Dermis blood vessel endothelial cell (primary cell): ENCODE results near the gene NDUFB7. TPM values are rescaled to one million over a fixed set of nuclear protein-coding genes. Genes with fewer than 3 reads are reported as not detected.
"Not testable (repeated sequence)": the region's sequence is repeated elsewhere in the genome, so short reads cannot be mapped to it uniquely, and the experiment has no call there.

Source experiments
- DNase-seq: peaks from one replicate; pipeline ENCODE4 v3.0.0; 2010
- total RNA-seq: library from RNA; depleted of rRNA; stranded (reverse); fragments of >200 nt; gene quantifications from 2 replicates; pipeline ENCODE4 v1.2.3, GENCODE V29; 2014

NDUFB7 gene
- total RNA-seq, 1 donor from 2014 or later = 268 TPM

DNA sequence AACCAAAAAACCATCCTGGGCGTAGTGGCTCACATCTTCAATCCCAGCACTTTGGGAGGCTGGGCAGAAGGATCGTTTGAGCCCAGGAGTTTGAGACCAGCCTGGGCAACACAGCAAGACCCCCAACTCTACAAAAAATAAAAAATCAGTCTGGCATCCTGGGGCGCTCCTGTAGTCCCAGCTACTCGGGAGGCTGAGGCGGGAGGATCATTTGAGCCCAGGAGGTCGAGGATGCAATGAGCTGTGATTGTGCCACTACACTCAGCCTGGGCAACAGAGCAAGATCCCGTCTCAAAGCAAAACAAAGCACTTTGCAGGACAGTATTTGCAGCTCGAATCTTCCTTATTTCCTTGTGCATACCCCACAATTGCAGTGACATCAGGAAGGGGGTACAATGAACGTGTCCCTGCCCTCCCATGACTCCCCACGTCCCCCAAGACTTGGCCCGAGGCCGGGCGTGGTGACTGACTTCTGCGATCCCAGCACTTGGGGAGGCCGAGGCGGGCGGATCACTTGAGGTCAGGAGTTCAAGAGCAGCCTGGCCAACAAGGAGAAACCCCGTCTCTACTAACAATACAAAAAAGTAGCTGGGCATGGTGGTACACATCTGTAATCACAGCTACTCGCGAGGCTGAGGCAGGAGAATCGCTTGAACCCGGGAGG, 870 bp downstream of the NDUFB7 start:
- DNase-seq = no peak

DNA sequence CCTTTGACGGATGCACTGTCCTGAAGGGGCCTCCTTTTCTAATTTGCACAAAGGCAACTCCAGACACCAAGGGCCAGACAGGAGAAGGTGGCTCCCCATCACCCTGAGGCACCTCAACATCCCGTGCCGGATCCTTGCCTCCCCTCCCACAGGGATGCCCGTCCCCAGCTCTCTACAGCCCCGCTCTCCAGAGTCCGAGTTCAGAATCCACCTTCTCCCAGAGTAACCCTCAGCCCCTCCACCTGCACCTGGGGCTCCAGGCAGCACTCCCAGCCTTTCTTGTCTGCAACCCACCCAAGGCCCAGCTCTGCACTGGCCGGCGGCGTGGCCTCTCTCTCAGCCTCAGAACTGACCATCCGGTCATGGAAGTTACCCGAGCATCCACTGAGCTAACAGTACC, 4.8 kb downstream of the NDUFB7 start:
- no peak for DNase-seq

DNA sequence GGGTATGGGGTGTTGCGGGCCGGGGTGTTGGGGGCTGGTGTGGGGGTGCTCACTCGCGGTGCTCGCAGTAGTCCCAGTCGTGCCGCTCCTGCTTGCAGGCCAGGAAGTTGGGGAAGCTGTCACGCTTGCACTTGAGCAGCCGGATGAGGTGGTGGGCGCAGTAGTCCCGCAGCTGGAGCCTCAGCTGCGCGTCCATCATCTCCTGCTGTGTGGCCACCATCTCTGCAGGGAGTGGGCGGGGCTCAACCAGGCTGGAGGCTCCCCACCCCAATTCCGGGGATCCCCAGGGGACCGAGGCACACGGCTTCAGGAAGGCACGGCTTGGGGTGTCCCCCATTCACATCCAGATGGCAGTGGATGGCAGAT, 5.2 kb downstream of the NDUFB7 start:
- DNase-seq = no peak

DNA sequence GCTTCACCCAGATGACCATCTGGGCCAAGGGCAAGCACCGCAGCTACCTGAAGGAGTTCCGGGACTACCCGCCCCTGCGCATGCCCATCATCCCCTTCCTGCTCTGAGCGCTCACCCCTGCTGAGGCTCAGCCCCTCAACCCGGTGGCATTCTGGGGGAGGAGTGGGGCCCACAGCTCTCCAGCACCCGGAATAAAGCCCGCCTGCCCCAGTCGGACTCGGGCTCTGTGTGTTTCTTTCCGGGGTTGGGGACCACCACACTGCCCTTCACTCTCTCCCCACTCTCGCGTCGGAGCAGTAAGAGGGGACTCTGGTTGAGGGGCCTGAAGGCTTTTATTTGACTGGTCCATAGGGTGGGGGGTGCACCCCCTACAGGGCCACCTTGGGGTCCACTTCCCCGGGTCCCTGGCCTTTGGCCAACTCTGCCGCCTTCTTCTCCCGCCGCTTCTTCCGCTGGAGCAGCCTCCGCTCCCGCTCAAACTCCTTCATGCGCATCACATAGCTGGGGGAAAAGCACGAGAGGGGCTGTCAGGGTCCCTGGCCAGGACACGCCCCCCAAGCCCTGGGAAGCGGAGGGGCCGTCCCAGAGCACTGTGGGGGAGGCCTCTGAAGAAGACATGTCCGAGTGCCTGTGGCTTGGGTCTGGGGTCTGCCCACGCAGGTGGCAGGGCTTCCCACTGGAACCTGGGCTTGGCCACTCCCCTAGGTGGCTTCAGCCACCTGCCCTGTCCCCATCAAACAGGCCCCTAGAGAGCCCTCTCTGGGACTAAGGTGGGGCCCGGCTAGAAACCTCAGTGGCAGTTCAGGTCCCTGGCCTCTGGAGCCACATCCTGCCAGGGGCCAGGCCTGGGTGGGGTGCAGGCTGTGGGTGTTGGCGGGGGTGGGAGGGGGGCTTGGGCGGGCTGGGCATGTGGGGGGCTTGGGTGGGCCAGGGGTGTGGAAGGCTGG, 5.8 kb downstream of the NDUFB7 start:
- DNase-seq = no peak

DNA sequence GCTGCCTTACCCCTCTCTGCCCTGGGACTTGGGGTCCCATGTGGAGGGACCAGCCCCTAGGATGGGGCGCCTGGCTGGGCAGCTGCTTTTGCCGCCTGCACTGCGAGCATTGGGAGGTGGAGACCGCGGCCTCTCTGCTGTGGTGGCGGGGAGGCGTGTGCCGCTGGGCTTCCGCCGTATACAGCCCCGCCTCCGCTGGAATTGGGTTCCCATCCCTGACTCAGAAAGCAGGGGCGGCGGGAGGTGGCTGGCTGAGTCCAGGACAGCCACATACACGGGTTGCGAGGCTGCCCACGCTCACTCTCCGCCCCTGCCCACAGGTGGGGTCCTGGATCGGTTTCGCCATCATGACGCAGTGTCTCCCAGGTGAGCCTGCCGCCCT, 6.6 kb downstream of the NDUFB7 start:
- DNase-seq = no peak

DNA sequence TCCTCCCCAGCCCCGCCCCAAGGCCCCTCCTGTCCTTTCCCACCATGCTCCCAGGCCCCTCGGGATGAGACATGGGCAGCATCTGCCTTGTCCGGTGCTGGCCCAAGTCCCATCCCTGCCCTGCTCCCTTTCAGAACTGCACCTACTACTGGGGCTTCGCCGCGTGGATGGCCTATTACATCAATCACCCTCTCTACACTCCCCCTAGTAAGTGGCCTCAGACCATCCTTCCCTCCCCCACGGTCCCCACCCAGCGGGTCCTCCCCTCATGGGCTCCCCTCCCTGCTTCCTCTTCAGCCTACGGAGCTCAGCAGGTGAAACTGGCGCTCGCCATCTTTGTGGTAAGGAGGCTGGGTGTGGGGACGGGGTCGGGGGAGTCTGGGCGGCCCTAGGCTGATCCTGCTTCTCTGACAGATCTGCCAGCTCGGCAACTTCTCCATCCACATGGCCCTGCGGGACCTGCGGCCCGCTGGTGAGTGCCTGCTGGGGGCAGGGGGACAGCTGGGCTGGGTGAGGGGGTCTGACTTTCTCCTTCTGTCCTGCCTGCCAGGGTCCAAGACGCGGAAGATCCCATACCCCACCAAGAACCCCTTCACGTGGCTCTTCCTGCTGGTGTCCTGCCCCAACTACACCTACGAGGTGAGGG, 7.1 kb downstream of the NDUFB7 start:
- not testable (repeated sequence) for DNase-seq

DNA sequence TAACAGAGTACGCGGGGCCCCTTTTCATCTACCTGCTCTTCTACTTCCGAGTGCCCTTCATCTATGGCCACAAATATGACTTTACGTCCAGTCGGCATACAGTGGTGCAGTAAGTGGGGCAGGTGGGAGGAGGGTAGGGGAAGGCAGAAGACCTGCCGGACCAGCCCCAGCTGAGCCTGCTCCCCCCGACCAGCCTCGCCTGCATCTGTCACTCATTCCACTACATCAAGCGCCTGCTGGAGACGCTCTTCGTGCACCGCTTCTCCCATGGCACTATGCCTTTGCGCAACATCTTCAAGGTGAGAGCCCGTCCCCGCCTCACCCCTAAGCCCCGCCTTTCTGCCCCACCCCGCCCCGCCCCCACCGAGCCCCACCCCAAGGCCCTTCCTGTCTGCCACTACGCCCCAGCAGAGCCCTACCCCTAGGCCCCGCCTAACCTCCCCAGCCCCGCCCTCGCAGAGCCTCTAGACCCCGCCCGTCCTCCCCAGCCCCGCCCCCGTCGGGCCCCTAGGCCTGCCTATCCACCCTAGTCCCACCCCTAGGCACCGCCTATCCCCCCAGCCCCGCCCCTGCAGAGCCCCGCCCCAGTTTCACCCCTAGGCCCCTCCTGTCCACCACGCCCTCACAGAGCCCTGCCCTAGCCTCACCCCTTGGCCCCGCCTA, 7.7 kb downstream of the NDUFB7 start:
- DNase-seq = peak; percentile 22

DNA sequence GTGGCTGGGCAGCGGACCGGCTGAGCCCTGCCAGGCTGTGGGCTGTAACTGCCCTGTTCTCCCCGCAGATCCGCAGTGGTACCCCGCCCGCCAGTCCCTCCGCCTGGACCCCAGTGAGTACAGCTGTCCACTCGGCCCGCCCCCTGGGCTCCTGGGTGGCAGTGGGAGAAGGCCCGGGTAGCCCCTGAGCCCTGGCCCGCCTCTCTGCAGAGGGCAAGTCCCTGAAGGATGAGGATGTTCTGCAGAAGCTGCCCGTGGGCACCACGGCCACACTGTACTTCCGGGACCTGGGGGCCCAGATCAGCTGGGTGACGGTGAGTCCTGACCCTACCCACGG, 8.3 kb downstream of the NDUFB7 start:
- DNase-seq = no peak

DNA sequence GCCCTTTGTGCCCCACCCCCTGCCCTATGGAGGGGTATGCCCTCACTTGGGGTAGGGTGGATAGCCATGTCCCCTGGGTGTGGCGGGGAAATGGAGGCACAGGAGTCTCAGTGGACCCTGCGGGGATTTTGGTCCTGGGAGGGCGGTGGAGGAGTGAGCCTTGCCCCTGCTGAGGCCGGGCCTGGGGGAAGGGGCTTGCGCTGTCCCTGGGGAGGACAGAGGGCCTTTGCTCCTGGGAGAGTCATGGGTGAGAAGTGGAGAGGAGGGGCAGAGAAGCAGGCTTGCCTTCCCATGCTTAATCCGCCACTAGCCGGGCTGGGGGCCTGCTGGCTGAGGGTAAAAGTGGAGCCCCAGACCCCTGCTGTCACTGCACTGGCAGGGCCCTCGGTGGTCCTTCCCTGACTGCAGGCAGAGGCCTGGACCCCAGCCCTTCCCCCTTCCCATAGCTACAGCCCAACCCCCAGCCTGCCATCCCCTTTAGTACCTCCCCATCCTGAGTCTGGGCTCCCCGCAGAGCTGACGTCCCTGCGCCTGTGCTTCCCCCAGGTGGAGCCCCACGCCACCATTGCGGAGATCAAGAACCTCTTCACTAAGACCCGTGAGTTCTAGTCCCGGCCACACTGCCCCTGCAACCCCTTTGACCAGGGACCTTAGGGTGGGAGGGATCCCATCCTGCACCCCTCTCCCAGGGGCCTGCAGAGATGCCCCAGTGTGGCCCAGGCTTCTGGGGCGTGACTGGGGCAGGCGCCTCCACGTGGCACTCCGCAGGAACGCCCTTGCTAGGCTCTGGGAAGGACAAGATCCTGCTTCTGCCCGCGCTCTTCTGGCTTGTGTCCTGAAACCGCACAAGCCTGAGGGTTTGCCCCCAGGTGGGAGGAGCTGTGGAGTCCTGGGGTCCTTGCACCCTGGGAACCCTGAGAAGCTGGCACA, 8.9 kb downstream of the NDUFB7 start:
- DNase-seq = no peak

DNA sequence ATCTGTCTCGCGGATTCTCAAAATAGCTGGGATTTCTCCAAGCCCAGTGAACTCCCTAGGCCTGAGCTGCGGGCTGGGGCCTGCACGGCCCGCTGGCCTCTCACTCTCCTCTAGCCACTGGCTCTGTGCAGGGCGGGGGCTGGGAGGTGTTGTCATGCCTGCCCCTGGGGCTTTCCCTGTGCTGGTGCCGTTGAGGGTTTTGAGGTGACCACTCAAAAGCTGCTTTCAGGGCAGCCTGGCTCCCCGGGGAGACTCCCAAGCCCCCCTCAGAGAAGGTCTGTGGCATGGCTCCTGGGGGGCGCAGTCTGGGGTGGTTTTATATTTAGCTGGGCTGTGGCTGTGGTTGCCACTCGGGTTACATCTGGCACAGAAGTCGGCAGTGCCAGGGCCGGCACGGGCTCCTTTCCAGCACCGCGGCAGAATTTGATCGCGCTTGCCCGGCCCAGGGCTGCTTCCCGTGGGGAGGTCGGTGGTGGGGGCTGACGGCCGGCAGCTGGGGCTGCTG, 10.0 kb downstream of the NDUFB7 start:
- DNase-seq = no peak

DNA sequence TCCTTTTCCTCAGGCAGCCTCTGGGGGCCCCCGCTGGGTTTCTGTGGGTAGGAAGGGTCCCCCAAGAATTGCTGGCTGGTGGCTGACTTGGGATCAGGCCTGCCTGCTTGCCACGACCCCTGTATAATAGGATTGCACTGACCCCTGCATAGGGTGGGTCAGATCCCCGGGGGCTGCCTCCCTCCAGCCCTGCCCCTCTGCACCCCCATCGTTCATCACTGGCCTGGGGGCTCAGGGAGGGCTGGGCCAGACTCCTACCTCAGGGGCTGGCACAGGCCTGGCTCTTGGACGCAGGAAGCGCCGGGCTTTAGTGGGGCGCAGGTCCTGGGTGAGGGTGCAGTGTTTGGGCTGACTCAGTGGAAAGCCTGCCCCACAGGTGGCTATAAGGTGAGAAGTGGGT, 10.6 kb downstream of the NDUFB7 start:
- no peak for DNase-seq

DNA sequence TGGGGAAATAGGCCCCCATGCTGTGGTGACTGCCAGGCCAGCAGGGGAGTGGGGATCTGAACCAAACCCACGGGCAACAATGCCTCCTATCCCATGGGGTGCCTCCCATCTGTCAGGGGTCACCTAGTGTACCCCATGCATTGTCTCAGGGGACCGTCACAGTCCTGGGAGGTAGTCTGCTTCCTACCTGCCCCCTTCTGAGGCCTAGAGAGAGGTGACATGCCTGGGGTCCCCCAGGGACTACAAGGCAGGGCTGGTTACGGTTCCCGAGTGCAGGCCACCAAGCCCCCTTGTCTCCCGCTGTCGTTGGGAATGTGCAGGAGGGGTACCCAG, 11.1 kb downstream of the NDUFB7 start:
- no peak for DNase-seq

DNA sequence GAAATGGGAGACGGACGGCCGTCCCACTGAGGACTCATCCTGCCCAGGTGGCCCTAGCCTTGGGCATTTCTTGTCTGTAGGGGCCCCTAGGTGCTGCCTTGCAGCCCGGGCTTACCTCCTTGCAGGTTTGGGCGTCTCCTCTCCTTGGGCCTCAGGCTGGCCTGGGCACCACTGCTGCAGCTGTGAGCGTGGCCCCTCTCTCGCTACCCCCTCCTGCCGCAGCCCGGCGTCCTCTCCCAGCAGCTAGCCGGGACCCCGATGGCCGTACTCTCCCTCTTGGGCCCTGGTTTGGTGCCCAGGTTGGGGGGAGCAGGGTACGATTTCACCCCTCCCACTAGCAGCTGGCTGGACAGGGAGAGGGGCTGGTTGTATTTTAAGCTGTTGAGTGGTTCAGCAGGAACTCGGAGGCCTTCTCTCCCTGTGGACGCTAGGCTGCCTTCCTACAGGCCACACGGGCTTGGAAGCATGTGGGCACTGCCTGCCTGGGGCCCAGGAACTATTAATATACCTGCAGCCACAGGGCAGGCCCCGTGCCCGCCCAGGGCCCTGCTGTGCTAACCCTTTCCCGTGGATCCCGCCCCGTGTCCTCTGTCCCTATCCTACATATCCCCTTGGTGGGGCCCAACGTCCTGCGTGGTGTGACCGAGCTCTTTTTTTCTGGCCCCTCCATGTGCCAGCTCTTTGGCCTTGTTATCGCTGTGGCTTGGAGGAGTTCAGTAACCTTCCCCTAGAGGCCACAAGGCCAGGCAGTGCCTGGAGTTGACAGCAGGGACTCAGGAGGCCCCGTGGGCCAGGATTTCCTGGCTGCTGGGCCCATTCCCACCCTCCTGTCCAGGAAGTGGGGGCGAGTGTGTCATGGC, 11.7 kb downstream of the NDUFB7 start:
- peak; percentile 42 for DNase-seq

DNA sequence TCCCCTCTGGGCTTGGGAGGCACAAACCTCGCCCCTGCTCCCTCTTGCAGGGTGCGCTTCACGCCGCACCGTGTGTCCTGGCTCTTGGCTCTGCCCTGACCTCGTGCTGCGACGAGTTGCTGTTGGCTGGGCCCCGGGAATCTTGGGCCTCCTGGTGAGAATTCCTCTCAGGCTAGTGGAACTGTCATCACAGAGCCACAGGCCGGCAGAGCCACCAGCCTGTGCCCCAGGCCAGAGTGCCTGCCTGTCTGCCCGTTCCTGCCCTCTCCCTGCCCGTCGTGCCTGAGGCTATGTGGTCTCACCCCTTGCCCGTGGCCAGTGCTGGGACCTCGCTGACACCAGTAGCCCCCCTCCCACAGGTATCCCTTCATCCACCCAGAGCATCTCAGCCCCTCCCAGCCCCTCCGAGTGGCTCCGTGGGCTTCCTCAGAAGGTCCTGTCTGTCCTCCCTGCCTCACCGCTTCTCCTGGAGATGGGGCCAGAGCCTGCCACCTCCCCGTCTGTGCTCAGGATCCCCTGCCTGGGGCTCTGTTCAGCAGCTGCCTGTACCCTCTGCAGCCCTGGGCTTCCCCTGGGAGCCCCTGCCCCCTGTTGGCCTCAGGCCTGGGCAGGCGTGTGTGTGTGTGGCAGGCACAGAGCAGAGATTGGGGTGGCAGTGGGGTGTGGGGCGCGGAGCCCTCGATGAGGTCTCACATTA, 13.3 kb downstream of the NDUFB7 start:
- no peak for DNase-seq

DNA sequence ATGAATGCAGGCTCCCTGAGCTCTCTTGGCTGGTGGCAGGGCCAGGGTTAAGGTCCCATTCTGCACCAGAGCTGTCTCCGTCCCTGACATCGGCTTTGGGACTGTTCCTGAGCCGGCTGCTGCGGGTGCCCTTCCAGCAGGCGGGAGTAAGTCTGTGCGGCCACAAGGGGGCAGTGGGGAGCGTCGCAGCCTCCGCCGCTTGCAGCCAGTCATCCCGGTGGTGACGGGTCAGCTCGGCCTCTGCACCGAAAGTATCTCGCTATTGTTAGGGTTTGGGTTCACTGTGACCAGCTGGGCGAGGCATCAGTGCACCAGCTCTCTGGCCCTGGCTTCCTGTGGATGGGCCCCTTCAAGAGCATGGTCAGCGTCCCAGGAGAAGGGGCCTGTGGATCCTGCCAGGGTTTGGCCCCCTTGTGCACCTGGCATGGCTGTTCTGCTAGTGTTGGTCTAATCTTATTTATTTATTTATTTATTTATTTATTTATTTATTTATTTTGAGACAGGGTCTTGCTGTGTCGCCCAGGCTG, 15.1 kb downstream of the NDUFB7 start:
- peak; percentile 93 for DNase-seq

DNA sequence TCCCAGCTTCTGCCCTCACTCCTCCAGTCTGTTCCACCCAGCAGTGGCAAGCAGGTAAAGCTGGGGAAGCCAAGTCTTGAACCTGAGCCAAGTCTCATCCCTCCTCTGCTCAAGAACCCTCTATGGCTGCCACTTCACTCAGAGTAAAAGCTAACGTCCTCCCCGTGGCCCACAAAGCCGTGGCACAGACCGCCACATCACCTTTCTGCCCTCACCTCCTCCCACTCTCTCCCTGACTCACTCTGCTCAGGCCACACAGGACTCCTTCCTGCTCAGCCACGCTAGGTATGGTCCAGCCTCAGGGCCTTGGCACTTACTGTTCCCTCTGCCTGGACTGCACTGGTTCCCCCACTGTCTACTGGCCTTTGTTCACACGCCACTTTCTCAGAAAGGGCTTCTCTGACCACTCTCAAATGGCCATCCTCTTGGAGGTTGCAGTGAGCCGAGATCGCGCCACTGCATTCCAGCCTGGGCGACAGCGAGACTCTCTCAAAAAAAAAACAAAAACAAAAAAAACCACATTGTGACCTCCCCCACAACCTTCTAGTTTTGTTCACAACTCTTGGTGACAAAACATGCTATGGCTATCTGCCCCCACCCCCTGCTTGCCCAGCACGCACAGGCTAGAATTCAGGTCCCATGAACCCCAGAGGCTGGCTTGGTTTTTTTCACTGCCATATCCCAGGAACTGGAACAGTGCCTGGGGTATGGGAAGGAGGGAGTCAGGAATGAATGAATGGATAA, 15.8 kb downstream of the NDUFB7 start:
- DNase-seq = peak; percentile 19

DNA sequence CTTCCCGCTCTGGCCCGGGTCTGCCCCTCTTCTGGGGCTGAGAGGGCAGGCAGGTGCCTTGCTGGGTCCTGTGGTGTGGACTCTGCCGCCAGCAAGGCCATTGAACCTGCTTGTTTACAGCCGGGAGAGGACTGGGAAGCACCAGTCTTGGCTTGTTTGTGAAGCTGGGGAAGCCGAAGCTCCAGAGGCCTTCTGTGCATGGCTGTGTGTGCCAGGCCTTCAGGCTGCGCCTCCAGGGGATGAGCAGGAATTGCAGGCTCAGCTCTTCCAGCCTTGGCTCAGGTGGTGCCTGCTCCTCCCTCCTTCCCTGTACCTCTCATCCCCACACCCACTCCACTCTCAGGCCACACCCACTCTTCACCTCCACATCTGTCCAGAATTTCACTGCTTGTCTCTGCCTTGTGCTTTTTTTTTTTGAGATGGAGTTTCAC, 17.5 kb downstream of the NDUFB7 start:
- DNase-seq = no peak

DNA sequence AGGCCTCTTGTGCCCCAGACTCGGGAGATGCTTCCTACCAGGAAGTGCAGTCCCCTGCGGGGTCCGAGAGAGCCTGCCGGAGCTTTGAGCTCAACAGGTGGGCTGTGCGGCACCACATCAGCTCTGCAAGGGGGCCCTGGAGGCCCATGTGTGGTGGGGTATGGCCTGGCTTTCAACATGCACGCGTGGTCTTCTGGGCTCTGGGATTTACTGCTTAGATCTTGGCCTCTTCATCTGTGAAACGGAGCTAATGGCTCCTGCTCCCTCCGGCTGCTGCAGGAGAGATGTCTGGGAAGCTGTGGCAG, 18.0 kb downstream of the NDUFB7 start:
- no peak for DNase-seq
